ENCODE measurements around the gene FAM237B. TPM values are rescaled to one million over a fixed set of nuclear protein-coding genes. Genes with fewer than 3 reads are reported as not detected.

Gene FAM237B
- total and polyA plus RNA-seq, 9 of the 15 experiments (the other 6 are each of a cell fraction or from before 2014, with no cell fraction given) = not detected

DNA sequence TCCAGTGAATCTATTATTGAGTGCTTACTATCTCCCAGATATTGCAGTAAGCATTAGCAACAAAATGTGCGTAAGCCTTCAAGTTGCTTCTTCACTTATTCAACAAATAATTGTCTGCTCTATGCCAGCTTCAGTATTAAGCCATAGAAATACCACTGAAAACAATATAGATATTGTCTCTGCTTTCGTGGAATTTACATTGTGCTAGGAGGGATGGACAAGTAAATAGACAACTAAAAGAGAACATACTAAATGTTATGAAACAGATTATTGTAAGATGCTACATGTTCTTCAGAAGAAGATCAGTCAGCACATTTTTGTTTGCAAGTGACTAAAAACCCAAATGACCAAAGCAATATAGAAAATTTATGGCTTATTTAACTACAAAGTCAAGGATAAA lies 48.9 kb downstream of the FAM237B start:
- FAIRE-seq (no peak), DNase-seq (ENCODE audit: extremely low read depth in 1 of 4, low spot score in 3 of 4) (no peak), ATAC-seq (no peak)
- no peak overlapping the region for H3K4me3 ChIP-seq
- no peaks in the 10 kb centered on the region for H3K9me3 ChIP-seq (replicated peaks; ENCODE audit: control insufficient read depth, insufficient read depth, low read depth, low read length)
- no peak overlapping the region for H3K4me2 ChIP-seq (ENCODE audit: insufficient read depth, low read length)
- H3K4me1 ChIP-seq (replicated peaks in 1 of 2; ENCODE audit: control insufficient read depth in 2 of 2, insufficient read depth in 2 of 2, low read length in 2 of 2) = no peaks in the 10 kb centered on the region
- H3K27me3 ChIP-seq (ENCODE audit: control insufficient read depth in 2 of 2, insufficient read depth in 2 of 2, low read length in 2 of 2) = no peaks in the 10 kb centered on the region
- no peak overlapping the region for H2AFZ ChIP-seq (ENCODE audit: low read depth, low read length)
- WGBS (ENCODE audit: insufficient coverage, low coverage, missing lambda C conversion rate) = 18% methylated on average over 2 of the region's 2 CpGs
- H3K79me2 ChIP-seq (ENCODE audit: control insufficient read depth, insufficient read depth, low read length) = no peaks in the 10 kb centered on the region
- no peaks in the 10 kb centered on the region for H4K20me1 ChIP-seq (replicated peaks; ENCODE audit: control insufficient read depth, insufficient read depth, low read length)
- no peaks in the 10 kb centered on the region for H3K9me1 ChIP-seq (ENCODE audit: control insufficient read depth, insufficient read depth, low read length)
- no peak overlapping the region for H3K27ac ChIP-seq (ENCODE audit: extremely low read depth, low read depth, low read length)
- intact Hi-C loops (cut with micrococcal nuclease) = no loop called here
- no peaks in the 10 kb centered on the region for H3K36me3 ChIP-seq (ENCODE audit: control insufficient read depth, insufficient read depth, low read length)
- ChIA-PET POLR2A (no interaction called here), CTCF (ENCODE audit: low intra/inter-chr PET ratio) (no interaction called here)
- in situ Hi-C loops (cut with MboI) = no loop called here
- H3K9ac ChIP-seq (ENCODE audit: insufficient read depth in 1 of 2, low read depth in 2 of 2, low read length in 2 of 2) = no peak overlapping the region
- TF ChIP-seq ZNF217 (CRISPR knock-in tag; IDR thresholded peaks at IDR 0.05) = no peak
- TF ChIP-seq KDM2B (CRISPR knock-in tag; IDR thresholded peaks at IDR 0.05) = no peak
- TF ChIP-seq, protein P1, sequence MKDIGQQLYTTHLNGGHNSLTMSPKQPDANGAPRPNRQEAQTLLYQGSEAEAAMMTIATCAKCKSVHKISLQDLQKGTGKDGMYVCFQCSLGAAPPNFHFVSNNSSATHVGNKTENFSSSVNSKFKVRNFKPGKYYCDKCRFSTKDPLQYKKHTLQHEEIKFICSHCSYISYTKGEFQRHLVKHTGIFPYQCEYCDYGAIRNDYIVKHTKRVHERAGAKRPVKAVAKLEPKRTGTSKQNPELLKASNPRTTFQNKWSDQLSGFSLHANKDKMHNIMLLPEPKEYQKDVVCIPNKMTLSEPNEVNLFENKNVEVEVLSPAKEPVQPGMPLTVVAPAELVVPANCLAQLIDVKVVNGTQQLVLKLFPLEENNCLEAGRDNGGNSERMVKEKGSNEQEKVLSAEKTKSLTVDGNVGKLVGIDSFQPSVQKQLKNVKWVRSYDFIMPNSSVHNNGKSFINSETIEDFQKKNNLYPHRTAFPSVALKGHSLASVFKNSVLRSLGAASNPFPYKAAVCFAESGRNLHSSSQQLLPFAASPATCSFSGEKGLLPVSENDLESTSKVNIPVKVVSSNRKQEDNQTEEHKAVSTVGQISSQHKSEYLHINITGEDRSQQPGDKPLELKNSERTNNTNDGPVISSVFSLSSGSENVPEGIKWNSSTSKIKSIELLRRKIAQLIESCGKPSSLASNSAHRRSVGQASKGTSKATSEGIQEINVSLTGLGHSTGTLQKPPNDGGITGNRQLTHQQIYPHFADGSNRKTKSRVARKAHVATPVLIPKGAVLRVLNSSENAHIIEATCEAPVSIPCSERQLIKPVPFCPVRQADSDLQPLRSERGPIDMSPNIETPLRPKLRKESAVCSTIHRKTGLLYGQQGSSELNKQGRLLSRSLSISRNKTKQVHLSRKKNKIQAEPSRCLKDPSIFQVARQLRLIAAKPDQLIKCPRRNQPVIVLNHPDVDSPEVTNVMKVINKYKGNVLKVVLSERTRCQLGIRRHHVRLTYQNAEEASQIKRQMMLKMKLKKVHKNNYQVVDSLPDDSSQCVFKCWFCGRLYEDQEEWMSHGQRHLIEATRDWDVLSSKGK (CRISPR knock-in tag; IDR thresholded peaks at IDR 0.05) = no peak
- TF ChIP-seq TRIM24 (IDR thresholded peaks at IDR 0.05) = no peak
- no peak for TF ChIP-seq PHF21A (IDR thresholded peaks at IDR 0.05; ENCODE audit: borderline replicate concordance, low read depth)
- no peak for TF ChIP-seq POLR2G (IDR thresholded peaks at IDR 0.05; ENCODE audit: low read depth, low read length)
- no TSS peak for BruUV-seq (replicated peaks)
